Keratinocyte (primary cell): ENCODE results near the gene NUBP2. TPM values are rescaled to one million over a fixed set of nuclear protein-coding genes. Genes with fewer than 3 reads are reported as not detected.

Experiments used
- DNase-seq: peaks from one replicate; pipeline ENCODE4 v3.0.0-alpha.2; 2011; ENCODE audit warnings: low read depth, missing footprints, low spot score
- FAIRE-seq: peaks from 2 replicates; lab custom pipeline; 2011; peaks lifted over from hg19 to GRCh38; lab: Jason Lieb, UNC
- H2AFZ ChIP-seq: 2 replicates; pipeline ENCODE4 v1.6.0; 2012; ENCODE audit warnings: low read length, control low read depth, inconsistent platforms; ENCODE audit not compliant: control insufficient read depth
- H3K27ac ChIP-seq: 2 replicates; pipeline ENCODE4 v1.5.1; 2011; ENCODE audit warnings: low read length; ENCODE audit not compliant: control insufficient read depth, insufficient read depth
- H3K27me3 ChIP-seq: 3 replicates; pipeline ENCODE4 v1.6.0; 2011; ENCODE audit warnings: low read length; ENCODE audit not compliant: control insufficient read depth, insufficient read depth; ENCODE audit errors: extremely low read depth
- H3K36me3 ChIP-seq, 2 experiments: 2 replicates in 1 of 2; 3 replicates in 1 of 2; pipeline ENCODE4 v1.5.1; 2011; ENCODE audit warnings: low read length in 2 of 2, mild to moderate bottlenecking in 1 of 2; ENCODE audit not compliant: control insufficient read depth in 2 of 2, insufficient read depth in 2 of 2; ENCODE audit errors: extremely low read depth in 1 of 2
- H3K4me1 ChIP-seq: 3 replicates; pipeline ENCODE4 v1.5.1; 2011; ENCODE audit warnings: low read length; ENCODE audit not compliant: control insufficient read depth, insufficient read depth; ENCODE audit errors: extremely low read depth
- H3K4me2 ChIP-seq: 3 replicates; pipeline ENCODE4 v1.6.0; 2011; ENCODE audit warnings: low read depth, low read length; ENCODE audit not compliant: control insufficient read depth, insufficient read depth; ENCODE audit errors: extremely low read depth
- H3K4me3 ChIP-seq, 3 experiments: fragments of 200-600 bp in 1 of 3; sonication (generic) in 1 of 3; 2 replicates in 2 of 3; 3 replicates in 1 of 3; pipeline ENCODE4 v1.5.1; 2011 to 2016; ENCODE audit warnings: low read length in 3 of 3, mild to moderate bottlenecking in 3 of 3, control low read depth in 2 of 3, inconsistent platforms in 1 of 3, low read depth in 1 of 3, mixed read lengths in 1 of 3, mixed run types in 1 of 3, moderate library complexity in 1 of 3; ENCODE audit not compliant: control insufficient read depth in 2 of 3, insufficient read depth in 2 of 3; ENCODE audit errors: extremely low read depth in 1 of 3
- H3K79me2 ChIP-seq: 2 replicates; pipeline ENCODE4 v1.6.0; 2012; ENCODE audit warnings: low read length; ENCODE audit not compliant: control insufficient read depth, insufficient read depth
- H3K9ac ChIP-seq: 3 replicates; pipeline ENCODE4 v1.6.0; 2011; ENCODE audit warnings: low read length; ENCODE audit not compliant: control insufficient read depth, insufficient read depth; ENCODE audit errors: extremely low read depth
- H3K9me1 ChIP-seq: 3 replicates; pipeline ENCODE4 v1.6.0; 2011; ENCODE audit warnings: low read length; ENCODE audit not compliant: control insufficient read depth, insufficient read depth; ENCODE audit errors: extremely low read depth
- H3K9me3 ChIP-seq: 2 replicates; pipeline ENCODE4 v1.5.1; 2012; ENCODE audit warnings: low read depth, low read length; ENCODE audit not compliant: control insufficient read depth
- H4K20me1 ChIP-seq: 3 replicates; pipeline ENCODE4 v1.6.0; 2011; ENCODE audit warnings: low read length; ENCODE audit not compliant: control insufficient read depth, insufficient read depth; ENCODE audit errors: extremely low read depth
- CTCF ChIP-seq, 3 experiments: IDR thresholded peaks in 1 of 3; conservative IDR thresholded peaks in 1 of 3; optimal IDR thresholded peaks in 1 of 3; 2 replicates in 2 of 3; 3 replicates in 1 of 3; pipeline versions ENCODE3 to v1.5.1; 2011; ENCODE audit warnings: low read length in 3 of 3, mild to moderate bottlenecking in 3 of 3, moderate library complexity in 2 of 3, control low read depth in 1 of 3, inconsistent platforms in 1 of 3; ENCODE audit not compliant: insufficient read depth in 2 of 3; ENCODE audit errors: extremely low read depth in 1 of 3
- EZH2 ChIP-seq: IDR thresholded peaks from one replicate; pipeline ENCODE4 v1.6.1; 2012; ENCODE audit warnings: inconsistent platforms, mild to moderate bottlenecking, low read length, moderate library complexity
- dilution Hi-C: fragments of 300-500 bp; cut with MboI; formaldehyde crosslinking; loops from one replicate; pipeline ENCODE4 v1.7.0; 2020; ENCODE audit warnings: low sequenced_read_pairs; ENCODE audit not compliant: extremely low pct_ligation_motif_present
- polyA plus RNA-seq, 5 experiments: library from polyadenylated mRNA; depleted of rRNA in 3 of 5; stranded (reverse) in 3 of 5; stranded (forward) in 1 of 5; unstranded in 1 of 5; fragments of >200 nt; gene quantifications; 1 replicate in 1 of 5; 2 replicates in 3 of 5; 3 replicates in 1 of 5; pipeline versions ENCODE4 v1.2.1 to v1.2.3, GENCODE V29; 2011 to 2012; ENCODE audit warnings: missing spikeins in 2 of 5, low read depth in 1 of 5, low replicate concordance in 1 of 5

The NUBP2 gene
- polyA plus RNA-seq, 1 donor (not counting 4 experiments of a cell fraction or from before 2014, with no cell fraction given): 24.4 TPM

DNA sequence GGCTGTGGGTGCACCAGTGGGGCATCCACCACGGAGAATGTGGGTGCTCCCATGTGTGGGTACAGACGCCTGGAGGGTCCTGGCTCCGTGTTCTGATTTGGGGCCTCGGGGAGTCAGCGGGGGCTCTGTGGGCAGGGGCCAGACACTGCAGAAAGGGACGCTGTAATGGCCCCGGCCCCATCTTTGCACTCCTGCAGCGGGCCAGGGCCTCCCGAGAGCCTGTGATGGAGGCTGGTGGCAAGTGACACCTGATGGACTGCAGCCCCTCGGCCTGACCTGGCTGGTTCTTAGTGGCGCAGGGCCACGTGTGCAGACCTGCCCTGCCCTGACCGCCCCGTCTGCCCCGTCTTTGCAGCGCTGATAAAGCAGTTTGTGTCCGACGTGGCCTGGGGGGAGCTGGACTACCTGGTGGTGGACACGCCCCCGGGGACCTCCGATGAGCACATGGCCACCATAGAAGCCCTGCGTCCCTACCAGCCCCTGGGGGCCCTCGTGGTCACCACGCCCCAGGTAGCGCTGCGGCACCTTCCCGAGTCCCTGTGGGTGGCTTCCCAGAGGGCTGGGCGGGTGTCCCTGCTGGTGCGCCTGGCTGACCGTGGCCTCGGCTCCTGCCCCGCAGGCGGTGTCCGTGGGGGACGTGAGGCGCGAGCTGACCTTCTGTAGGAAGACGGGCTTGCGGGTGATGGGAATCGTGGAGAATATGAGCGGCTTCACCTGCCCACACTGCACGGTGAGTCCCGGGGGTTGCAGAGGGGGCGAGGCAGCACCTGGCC lies 4.7 kb downstream of the NUBP2 start:
- TF ChIP-seq EZH2 (no peak), CTCF (optimal IDR thresholded peaks at IDR 0.05 in 1 of 3, IDR thresholded peaks at IDR 0.05 in 1 of 3, conservative IDR thresholded peaks at IDR 0.05 in 1 of 3; ENCODE audit: extremely low read depth in 1 of 3, insufficient read depth in 2 of 3, low read length in 3 of 3) (no peak)
- no peak overlapping the region for H3K9ac ChIP-seq
- DNase-seq (no peak), FAIRE-seq (no peak)
- no peaks in the 10 kb centered on the region for H3K27me3 ChIP-seq
- dilution Hi-C loops: no loop called here
- H3K4me2 ChIP-seq: no peak overlapping the region
- no peaks in the 10 kb centered on the region for H3K9me1 ChIP-seq
- no peaks in the 10 kb centered on the region for H3K9me3 ChIP-seq
- peaks cover 22% of the 10 kb centered on the region for H3K4me1 ChIP-seq
- peaks cover 3% of the 10 kb centered on the region for H4K20me1 ChIP-seq
- H3K4me3 ChIP-seq: no peak overlapping the region
- H3K27ac ChIP-seq: no peak overlapping the region
- H2AFZ ChIP-seq: no peak overlapping the region
- peaks cover 41% of the 10 kb centered on the region for H3K79me2 ChIP-seq
- peaks cover 0 to 11% of the 10 kb centered on the region in 2 experiments for H3K36me3 ChIP-seq

- no peak for FAIRE-seq
Measured at GRCh38 chr16:1788095-1788707, 5.4 kb downstream of the NUBP2 start.

More at GRCh38 chr16:1788095-1788707, 5.4 kb downstream of the NUBP2 start:
- peaks cover 0 to 11% of the 10 kb centered on the region in 2 experiments for H3K36me3 ChIP-seq
- no peaks in the 10 kb centered on the region for H3K9me3 ChIP-seq
- H3K27ac ChIP-seq: no peak overlapping the region
- H3K9ac ChIP-seq: no peak overlapping the region
- TF ChIP-seq EZH2: no peak
- TF ChIP-seq CTCF (optimal IDR thresholded peaks at IDR 0.05 in 1 of 3, IDR thresholded peaks at IDR 0.05 in 1 of 3, conservative IDR thresholded peaks at IDR 0.05 in 1 of 3; ENCODE audit: extremely low read depth in 1 of 3, insufficient read depth in 2 of 3, low read length in 3 of 3): no peak
- DNase-seq: no peak
- no peak overlapping the region for H2AFZ ChIP-seq
- no peaks in the 10 kb centered on the region for H3K27me3 ChIP-seq
- dilution Hi-C loops: no loop called here
- H3K4me2 ChIP-seq: no peak overlapping the region
- H3K4me3 ChIP-seq: no peak overlapping the region
- peaks cover 3% of the 10 kb centered on the region for H4K20me1 ChIP-seq
- peaks cover 22% of the 10 kb centered on the region for H3K4me1 ChIP-seq
- no peaks in the 10 kb centered on the region for H3K9me1 ChIP-seq
- peaks cover 38% of the 10 kb centered on the region for H3K79me2 ChIP-seq
